K562 (cell line): ENCODE results near the gene EPHA4. TPM values are rescaled to one million over a fixed set of nuclear protein-coding genes. Genes with fewer than 3 reads are reported as not detected.

Source experiments
- CEBPB ChIP-seq: fragments of 450-650 bp; IDR thresholded peaks from 2 replicates; pipeline ENCODE4 v1.6.1; 2016; ENCODE audit warnings: missing genetic modification characterization, missing compliant biosample characterization
- ESRRA ChIP-seq: fragments of 450-650 bp; IDR thresholded peaks from 2 replicates; pipeline ENCODE4 v1.6.1; 2014; ENCODE audit warnings: low read depth, mild to moderate bottlenecking, moderate library complexity, borderline replicate concordance
- GATA2 ChIP-seq: sonication (generic); formaldehyde crosslinking; IDR thresholded peaks from 2 replicates; pipeline ENCODE4 v1.4.0; 2020; ENCODE audit warnings: mild to moderate bottlenecking, missing genetic modification reagents
- HNRNPLL ChIP-seq: fragments of 200-400 bp; formaldehyde crosslinking; IDR thresholded peaks from 2 replicates; pipeline ENCODE4 v1.6.1; 2017; ENCODE audit warnings: low read length, low read depth, mild to moderate bottlenecking; ENCODE audit not compliant: poor library complexity, severe bottlenecking
- POLR3G ChIP-seq: IDR thresholded peaks from 2 replicates; pipeline ENCODE4 v1.6.1; 2011; ENCODE audit not compliant: insufficient read length, insufficient replicate concordance; ENCODE audit errors: extremely low read depth
- polyA plus RNA-seq, 8 experiments: library from polyadenylated mRNA; depleted of rRNA in 4 of 8; stranded (reverse) in 5 of 8; unstranded in 3 of 8; fragments of >200 nt; fragmentation: Nextera tagmentation in 2 of 8; fragmentation: Illumina TruSeq in 1 of 8; extraction: Ambion mirVana in 2 of 8; extraction: Trizol in 1 of 8; gene quantifications; 2 replicates each; pipeline versions ENCODE4 v1.2.1 to v1.2.3, GENCODE V29; 2011 to 2014; ENCODE audit warnings: inconsistent platforms in 1 of 8, missing spikeins in 1 of 8
- total RNA-seq, 7 experiments: library from RNA; depleted of rRNA in 6 of 7; stranded (reverse); fragments of >200 nt in 6 of 7; fragmentation: Illumina TruSeq in 2 of 7; extraction: Trizol in 2 of 7; gene quantifications; 2 replicates each; pipeline versions ENCODE4 v1.2.1 to v1.2.3, GENCODE V29; 2011 to 2021; ENCODE audit warnings: low replicate concordance in 1 of 7
- TF ChIP-seq, protein P1 (sequence below): sonication (generic); formaldehyde crosslinking; IDR thresholded peaks from 2 replicates; pipeline ENCODE4 v1.8.0; 2022; ENCODE audit warnings: mild to moderate bottlenecking, missing genetic modification reagents
- TF ChIP-seq, protein P2 (sequence below): IDR thresholded peaks from 2 replicates; pipeline ENCODE4 v1.6.1; 2011; ENCODE audit not compliant: insufficient read length; ENCODE audit errors: extremely low read depth
- TF ChIP-seq, protein P3 (sequence below): sonication (generic); formaldehyde crosslinking; IDR thresholded peaks from 2 replicates; pipeline ENCODE4 v1.8.0; 2022; ENCODE audit warnings: mild to moderate bottlenecking, missing genetic modification reagents
- TF ChIP-seq, protein P4 (sequence below): fragments of 450-650 bp; conservative IDR thresholded peaks from 2 replicates; pipeline ENCODE4 v1.6.1; 2016; ENCODE audit warnings: missing genetic modification characterization, low read depth, mild to moderate bottlenecking, control low read depth, missing compliant biosample characterization

The EPHA4 gene
- total and polyA plus RNA-seq, 9 of the 15 experiments (the other 6 are each of a cell fraction or from before 2014, with no cell fraction given), result 0.07 to 0.09 (median 0.07) TPM; not detected in 6

- TF ChIP-seq, protein P1, sequence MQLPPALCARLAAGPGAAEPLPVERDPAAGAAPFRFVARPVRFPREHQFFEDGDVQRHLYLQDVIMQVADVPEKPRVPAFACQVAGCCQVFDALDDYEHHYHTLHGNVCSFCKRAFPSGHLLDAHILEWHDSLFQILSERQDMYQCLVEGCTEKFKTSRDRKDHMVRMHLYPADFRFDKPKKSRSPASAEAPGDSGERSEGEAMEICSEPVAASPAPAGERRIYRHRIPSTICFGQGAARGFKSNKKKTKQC (CRISPR knock-in tag), result no peak
- TF ChIP-seq POLR3G (no peak), GATA2 (CRISPR knock-in tag) (no peak), ESRRA (no peak), CEBPB (no peak), HNRNPLL (no peak)
- TF ChIP-seq, protein P2, sequence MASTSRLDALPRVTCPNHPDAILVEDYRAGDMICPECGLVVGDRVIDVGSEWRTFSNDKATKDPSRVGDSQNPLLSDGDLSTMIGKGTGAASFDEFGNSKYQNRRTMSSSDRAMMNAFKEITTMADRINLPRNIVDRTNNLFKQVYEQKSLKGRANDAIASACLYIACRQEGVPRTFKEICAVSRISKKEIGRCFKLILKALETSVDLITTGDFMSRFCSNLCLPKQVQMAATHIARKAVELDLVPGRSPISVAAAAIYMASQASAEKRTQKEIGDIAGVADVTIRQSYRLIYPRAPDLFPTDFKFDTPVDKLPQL, result no peak
- TF ChIP-seq, protein P3, sequence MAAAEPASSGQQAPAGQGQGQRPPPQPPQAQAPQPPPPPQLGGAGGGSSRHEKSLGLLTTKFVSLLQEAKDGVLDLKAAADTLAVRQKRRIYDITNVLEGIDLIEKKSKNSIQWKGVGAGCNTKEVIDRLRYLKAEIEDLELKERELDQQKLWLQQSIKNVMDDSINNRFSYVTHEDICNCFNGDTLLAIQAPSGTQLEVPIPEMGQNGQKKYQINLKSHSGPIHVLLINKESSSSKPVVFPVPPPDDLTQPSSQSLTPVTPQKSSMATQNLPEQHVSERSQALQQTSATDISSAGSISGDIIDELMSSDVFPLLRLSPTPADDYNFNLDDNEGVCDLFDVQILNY (CRISPR knock-in tag), result no peak
- TF ChIP-seq, protein P4, sequence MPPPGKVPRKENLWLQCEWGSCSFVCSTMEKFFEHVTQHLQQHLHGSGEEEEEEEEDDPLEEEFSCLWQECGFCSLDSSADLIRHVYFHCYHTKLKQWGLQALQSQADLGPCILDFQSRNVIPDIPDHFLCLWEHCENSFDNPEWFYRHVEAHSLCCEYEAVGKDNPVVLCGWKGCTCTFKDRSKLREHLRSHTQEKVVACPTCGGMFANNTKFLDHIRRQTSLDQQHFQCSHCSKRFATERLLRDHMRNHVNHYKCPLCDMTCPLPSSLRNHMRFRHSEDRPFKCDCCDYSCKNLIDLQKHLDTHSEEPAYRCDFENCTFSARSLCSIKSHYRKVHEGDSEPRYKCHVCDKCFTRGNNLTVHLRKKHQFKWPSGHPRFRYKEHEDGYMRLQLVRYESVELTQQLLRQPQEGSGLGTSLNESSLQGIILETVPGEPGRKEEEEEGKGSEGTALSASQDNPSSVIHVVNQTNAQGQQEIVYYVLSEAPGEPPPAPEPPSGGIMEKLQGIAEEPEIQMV (tag), result no peak
- TF ChIP-seq, all 486 proteins: peak for 0
These were observed 132.2 kb downstream of the EPHA4 start (continued) for GRCh38 chr2:221439761-221440479.
